SH-SY5Y (cell line): ENCODE results near the gene ROBO1.

Experiments
- GATA2 ChIP-seq: IDR thresholded peaks from 2 replicates; pipeline ENCODE4 v1.6.1; 2011; ENCODE audit warnings: mild to moderate bottlenecking, low read depth, low read length
- GATA3 ChIP-seq: IDR thresholded peaks from 2 replicates; pipeline ENCODE4 v1.6.1; 2011; ENCODE audit warnings: low read depth, mild to moderate bottlenecking, low read length, moderate library complexity

DNA sequence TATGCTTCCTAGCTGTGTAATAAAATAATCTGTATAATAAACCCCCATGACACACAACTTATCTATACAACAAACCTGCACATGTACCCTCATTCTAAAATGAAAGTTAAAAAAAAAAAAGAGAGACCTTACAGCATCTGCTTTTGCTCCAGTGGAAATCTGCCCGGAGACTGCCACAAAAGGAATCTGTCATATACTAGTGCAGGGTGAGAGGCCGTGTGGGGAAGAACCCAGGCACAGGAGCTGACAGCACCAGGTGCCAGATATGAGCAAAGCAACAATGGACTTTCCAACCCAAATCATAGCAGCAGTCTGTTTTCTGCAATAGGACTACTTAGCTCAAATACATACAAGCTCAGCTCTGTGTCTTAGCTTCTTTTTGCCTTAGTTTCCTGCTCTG, 346.5 kb downstream of the ROBO1 start:
- TF ChIP-seq GATA2 (no peak), GATA3 (no peak)
